Left forelimb (tissue), 1 donor: Measurements from ENCODE around the gene LMF1.
"Not testable (repeated sequence)": the region's sequence is repeated elsewhere in the genome, so short reads cannot be mapped to it uniquely, and the experiment has no call there.

Experiments used
- DNase-seq: peaks from one replicate; pipeline ENCODE4 v3.0.0-alpha.2; 2018; ENCODE audit warnings: low spot score

Gene LMF1

DNA sequence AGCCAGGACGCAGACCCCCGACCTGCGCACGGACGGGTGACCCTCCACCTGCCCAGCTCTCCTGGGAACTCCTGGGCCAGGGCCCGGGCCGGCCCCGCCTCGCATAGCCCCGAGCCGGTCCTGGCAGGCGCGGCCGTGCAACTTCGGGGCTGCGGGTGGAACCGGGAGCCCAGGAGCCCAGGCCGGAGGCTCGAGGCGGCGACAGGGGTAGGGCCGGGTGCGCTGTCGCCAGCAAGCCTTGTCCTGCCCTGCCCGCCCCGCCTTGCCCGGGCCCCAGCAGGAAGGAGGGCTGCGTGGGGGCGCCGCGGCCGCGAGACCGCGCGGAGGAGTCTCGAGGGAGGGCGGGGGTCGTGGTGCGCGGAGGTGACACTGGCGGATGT is 408 bp downstream of the LMF1 start:
- DNase-seq, result no peak

GRCh38 chr16:969508-970385 is 1.0 kb downstream of the LMF1 start:
- DNase-seq, result no peak

- DNase-seq, result no peak
Measured at GRCh38 chr16:968620-969019, 2.2 kb downstream of the LMF1 start.

DNA sequence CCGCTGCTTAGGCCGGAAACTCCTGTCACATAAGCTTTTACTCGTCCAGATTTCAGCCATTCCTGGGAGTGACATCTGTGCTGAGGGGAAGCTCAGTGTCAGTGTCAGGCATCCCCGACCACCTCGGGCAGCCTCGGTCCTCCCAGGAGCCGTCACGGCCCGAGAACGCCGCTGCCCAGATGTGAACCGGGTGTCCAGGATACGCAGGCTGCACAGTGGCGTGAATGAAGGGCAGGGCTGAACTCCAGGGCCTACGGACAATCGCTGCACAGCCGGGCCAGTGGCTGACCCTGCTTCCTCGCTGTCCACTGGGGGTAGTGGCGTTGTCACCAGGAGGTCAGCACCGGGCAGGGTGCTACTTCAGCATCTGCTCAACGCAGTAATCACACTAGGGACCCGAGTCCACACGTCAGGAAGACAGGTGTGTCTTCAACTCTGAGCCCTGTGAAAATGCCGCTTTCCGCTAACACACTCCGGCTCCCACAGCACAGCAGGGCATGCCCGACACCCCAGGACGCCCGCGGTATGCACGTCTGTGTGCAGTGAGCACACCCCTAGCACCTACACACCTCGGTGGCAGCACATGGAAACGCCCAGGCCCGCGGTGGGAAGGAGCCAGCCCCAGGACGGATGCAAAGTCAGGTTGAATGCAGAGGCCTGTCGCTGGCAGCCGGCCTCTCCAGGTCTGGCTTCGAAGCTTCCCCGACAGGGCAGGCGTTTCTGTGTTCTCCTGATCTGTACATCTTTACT is 3.1 kb downstream of the LMF1 start:
- peak; percentile 50 for DNase-seq

DNA sequence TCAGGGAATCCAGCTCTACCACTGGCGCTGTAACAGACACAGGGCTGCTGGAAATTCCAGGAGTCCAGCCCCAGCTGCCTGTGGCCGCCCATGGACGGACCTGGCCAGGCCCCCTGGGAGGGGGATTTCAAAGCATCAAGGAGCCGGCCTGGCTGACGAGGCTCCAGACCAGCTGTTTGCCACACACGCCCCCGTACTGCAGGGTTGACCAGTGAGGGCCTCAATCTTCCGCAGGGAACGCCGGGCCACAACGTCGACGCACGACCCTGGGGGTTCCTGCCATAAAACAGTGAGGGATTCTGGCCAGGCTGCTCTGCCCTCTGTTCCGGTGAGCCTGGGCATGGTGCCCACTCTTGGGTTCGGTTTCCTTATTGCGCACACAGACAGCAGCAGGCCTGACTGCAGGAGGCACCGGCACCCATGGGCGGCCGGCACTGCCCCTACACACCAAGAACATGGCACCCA is 3.7 kb downstream of the LMF1 start:
- peak; percentile 61 for DNase-seq

DNA sequence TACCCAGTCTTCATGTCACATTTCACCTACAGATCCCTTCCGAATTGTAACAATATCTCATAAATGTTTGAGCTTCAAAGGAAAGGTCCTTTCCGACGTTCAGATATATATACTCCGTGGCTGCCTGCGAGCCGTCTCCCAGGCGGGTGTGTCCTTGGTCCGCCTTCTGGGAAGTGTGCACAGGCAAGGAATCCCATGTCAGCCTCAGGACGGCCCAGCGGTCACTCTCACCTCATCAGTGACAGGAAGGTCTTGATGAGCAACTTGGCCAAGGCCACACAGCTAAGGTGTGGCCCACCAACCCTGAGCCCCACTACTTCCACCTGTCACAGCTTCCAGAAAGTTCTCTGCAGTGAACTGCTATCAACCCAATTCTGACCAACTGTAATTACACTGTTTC is 4.3 kb downstream of the LMF1 start:
- DNase-seq, result no peak

DNA sequence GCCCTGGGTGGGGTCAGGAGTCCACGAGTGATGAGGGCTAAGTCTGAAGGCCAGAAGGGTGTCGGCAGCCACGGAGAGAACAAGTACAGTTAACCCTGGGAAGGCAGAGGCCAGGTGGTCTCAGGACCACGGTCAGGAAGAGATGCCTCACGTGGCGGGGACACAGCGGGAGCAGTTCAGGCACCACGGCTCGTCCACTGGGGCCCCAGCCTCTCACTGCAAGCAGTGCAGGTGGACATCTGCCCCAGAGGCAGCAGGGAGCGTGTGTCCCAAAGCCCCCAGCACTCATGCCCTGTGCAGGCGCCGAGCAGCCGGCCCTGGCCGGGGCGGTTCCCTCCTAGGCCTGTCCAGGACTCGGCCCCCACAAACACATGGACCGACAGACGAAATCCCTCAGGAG is 4.7 kb downstream of the LMF1 start:
- DNase-seq, result no peak

DNA sequence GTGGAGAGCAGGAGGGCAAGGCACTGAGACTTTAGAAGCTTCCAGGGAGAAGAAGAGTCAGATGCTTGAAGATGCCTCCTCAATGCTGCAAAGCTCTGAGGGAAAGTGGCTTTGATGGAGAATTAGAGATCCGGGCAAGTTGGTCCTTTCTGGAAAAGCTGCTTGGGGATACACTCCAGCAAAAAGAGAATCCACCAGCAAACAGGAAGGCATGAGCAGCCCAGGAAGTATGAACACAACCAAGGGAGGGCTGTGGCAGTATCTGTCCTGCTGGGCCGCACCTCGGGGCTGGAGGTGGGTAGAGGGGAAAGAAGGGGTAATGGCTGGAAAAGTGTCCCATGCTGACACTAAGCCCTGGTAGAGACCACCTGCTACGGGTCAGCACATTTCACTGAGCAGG is 5.3 kb downstream of the LMF1 start:
- DNase-seq, result no peak

- DNase-seq, result no peak
Measured at GRCh38 chr16:965036-965395, 5.8 kb downstream of the LMF1 start.

- no peak for DNase-seq
Measured at GRCh38 chr16:964356-965035, 6.3 kb downstream of the LMF1 start.

- DNase-seq, result no peak
Measured at GRCh38 chr16:963913-964312, 6.9 kb downstream of the LMF1 start.

GRCh38 chr16:962901-963814 is 7.6 kb downstream of the LMF1 start:
- no peak for DNase-seq

GRCh38 chr16:962366-962765 is 8.4 kb downstream of the LMF1 start:
- DNase-seq, result no peak

DNA sequence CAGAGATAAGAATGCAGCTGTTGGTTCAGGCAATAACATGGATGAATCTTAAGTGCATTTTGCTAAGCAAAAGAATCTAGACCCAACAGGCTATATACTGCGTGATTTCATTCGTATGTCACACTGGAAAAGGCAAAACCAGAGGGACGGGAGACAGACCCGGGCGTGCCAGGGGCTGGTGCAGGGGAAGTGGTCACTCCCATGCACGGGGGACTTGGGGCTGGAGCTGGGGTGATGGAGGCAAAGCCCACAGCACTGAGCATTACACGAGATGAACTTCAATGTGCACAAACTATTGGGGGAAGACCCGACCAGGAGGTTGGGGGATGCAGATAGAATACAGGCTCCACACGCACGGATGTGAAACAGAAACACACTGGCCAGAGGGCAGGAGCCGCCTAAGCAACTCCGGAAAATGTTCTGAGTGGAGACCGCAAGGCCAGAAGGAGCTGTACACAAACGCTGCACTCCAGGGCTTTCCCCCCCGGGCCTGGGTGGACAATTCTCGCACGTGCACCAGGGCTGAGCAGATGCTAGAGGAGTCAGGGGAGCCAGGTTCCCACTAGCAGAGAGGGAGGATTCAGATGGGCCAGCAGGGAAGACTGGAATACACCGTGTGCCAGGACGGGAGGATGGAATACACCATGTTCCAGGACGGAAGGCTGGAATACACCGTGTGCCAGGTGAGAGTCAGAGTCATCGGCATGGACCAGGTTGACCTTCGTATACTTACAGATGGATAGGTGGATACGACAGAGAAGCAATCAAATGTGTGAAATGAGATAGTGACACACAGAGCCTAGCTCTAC is 11.3 kb downstream of the LMF1 start:
- DNase-seq, result no peak

- DNase-seq, result not testable (repeated sequence)
Measured at GRCh38 chr16:955766-956165, 15.0 kb downstream of the LMF1 start.

DNA sequence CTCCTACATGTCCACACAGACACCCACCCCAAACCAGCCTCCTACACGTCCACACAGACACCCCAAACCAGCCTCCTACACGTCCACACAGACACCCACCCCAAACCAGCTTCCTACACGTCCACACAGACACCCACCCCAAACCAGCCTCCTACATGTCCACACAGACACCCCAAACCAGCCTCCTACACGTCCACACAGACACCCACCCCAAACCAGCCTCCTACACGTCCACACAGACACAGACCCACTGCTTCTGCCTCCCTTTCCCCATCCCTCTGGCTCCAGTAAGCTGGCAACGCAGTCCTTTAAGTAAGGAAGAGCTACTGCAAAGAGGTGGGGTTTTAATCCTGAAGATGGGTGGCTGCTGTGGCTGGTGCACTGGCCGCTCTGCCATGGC is 17.0 kb downstream of the LMF1 start:
- not testable (repeated sequence) for DNase-seq

GRCh38 chr16:952321-952720 is 18.5 kb downstream of the LMF1 start:
- DNase-seq, result no peak

DNA sequence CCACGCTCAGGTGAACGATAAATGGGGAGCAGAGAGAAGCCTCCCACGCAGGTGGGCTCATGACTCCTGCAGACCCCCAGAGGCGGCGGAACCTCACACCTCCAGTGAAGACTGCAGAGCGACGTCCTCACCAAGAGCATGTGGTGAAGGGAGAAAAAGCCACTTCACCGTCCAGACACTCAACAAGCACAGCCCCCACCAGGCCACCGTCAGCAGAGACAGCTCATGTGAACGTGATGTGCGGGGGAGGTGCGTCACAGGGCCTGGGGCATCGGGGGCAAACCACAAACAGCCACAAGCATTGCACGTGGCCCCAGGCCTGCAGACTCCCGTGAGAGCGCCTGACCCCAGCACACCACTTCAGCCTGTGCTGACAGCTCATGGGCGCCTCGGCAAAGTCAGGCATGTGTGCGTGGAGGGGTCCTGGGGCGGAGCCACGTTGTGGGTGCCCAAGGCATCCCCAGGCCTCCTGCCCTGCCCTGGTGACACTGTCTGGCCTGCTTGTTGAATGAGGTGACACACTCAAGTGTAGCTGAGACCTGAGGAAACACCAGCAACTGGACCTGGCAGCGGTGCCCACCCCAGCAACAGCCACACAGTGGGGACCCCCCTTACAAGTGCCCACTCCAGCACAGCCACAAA is 19.0 kb downstream of the LMF1 start:
- peak; percentile 64 for DNase-seq

GRCh38 chr16:950733-951573 is 19.8 kb downstream of the LMF1 start:
- peak; percentile 60 for DNase-seq
